HG02840 (cell line): ENCODE data around the gene ETS2.
"Not testable (repeated sequence)": the region's sequence is repeated elsewhere in the genome, so short reads cannot be mapped to it uniquely, and the experiment has no call there.

Experiments
- ATAC-seq: cut with Tn5 transposase; IDR thresholded peaks from one replicate; pipeline ENCODE4 v1.9.1; 2021; ENCODE audit warnings: mild to moderate bottlenecking, moderate library complexity, moderate number of reproducible peaks; ENCODE audit not compliant: unreplicated experiment, low FRiP score

ETS2 gene

DNA sequence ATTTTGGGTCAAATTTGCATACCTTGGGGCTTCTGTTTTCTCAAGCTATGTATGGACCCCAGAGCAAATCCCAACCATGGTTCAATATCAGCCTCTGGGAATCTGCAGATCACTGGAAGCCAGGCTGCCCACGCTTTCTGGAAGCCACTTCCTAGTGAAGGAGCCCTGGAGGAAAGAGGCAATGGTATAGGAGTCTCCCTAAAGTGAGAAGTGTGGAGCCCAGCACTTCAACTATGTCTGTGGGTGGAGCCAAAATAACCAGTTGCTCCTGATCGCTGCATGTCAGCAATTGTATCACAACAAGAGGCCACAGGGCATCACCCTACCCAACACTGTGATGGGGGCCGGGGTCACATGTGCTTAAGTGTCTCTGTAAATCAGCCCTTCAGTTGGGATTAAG lies 26.9 kb downstream of the ETS2 start:
- ATAC-seq, result no peak

DNA sequence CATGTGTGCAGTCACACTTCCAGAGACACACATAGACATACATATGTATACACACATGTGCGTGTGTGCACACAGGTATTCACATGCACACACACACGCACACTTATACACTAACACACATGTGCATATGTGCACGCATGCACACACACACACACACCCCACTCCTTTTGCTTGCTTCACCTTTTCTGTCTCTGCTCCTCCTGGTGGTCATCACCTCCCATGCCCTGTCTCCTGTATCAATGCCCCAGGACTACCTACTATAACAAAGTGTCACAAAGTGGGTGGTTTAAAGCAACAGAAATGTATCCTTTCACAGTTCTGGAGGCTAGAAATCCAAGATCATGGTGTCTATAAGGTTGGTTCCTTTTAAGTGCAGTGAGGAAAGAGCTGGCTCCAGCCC lies 27.4 kb downstream of the ETS2 start:
- ATAC-seq, result no peak

DNA sequence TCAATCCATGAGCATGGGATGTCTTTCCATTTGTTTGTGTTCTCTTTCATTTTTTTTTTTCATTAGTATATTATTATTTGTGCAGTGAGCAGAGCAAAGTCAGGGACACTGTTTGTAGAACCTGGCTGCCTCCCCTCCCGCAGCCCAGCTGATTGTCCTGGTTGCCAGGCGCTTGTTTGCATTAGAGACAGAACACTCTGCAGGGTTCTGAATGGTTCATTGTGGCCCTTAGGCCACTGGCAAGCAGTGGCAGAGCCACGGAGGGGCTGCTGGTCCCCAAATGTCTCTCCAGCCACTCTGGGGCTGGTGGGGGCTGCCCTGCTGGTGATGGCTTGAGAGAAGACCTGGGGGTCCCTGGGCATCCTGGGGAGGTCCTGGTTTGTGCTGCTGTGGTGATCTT lies 29.0 kb downstream of the ETS2 start:
- no peak for ATAC-seq

DNA sequence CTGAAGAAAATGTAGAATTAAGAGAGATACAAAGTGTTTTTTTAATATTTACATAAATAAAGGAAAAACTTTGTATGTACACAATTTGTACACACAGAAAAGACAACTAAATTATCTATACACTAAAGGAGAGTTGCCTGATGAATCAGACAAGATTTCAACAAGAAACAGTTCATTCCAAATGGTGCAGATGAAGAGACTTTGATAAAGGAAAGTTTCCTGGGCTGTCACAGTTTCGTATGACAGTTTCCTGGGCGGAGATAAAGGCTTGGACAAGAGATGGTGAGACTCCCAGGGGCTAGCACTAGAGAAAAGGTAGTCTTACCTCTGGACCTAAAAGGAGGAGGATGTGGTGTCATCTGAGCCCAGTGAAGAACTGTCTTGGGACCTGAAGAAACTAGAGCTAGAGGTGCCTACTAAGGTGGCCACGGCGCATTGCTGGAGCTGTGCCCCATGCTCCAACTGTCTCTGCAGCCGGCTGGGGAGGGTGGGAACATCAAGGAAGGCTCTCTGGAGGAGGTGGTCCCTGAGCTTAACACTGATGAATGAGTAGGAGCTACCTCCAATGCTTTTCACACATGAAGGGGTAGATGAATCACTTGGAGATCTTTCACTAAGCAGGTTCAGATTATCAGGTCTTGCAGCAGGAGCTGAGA lies 32.2 kb downstream of the ETS2 start:
- no peak for ATAC-seq

DNA sequence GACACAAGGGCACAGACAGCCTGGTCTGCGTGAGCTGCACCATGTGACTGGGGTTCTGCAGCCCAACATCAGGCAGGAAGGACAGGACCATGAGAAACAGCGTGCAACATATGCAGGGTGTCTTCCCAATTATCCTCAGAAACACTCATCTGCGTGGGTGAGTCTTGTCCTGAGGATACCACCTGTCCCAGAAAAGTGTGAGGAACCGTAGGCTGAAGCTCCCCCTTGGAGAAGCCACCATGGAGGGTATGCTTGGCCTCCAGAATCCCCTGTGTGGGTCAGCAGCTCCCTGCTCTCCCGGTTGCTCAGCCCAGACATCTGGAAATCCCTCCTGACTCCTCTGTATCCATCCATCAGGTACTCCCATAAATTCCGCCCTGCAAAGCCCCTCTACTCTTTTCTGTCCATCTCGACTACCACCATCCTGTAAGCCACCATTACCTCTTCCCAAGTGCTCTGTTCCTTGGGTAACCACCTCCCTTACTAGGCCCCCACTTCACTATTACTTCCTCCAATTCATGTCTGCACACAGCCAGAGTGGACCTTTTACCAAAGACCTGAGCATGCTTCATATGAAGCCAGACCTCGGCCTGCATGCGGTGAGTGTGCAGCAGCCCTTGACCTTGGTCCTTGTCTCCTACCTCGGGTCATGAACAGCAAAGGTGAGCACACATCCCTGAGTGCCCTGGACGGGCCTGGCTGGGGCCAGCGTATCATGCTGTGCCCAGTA lies 33.0 kb downstream of the ETS2 start:
- ATAC-seq, result no peak

DNA sequence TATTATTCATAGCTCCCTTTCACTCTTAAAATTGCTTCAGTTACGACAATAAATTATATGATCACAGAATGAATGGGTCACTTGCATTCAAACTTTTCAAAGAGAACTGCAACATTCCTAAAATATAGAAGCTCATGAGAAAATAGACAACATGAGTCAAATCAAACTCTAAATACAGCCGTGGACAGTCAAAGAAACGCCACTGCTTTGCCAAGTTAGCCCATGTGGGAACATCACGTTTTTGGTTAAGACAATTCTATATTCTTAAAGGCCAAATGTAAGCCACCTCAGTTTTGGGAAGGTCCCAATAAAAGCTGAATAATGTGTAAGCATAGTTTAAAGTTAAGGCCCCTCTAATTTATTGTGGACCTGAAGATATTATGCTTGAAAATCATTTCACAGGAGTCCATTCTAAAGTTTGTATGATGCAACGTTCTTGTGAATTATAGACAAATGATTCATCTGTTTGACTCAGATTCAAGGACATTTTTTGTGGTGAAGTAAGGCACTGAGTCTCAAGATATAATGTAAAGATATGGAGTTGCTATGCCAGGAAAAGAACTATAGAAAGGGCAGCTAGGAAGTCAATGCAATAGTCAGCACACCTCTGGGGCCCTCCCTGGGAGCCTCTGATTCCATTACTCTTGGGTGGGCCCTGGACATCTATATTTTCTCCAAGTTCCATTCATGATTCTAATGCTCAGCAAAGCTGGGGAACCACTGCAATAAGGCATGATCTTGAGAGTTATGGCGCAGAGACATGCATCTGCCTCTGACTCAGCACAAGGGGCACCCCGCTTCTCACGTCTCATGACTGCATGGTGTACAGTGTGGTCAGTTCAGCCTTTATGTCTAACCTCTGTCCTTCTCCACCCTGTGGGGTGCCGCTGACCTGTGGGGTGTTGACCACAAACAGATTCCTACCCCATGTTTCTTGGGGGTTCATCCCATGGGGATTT lies 33.9 kb downstream of the ETS2 start:
- no peak for ATAC-seq

DNA sequence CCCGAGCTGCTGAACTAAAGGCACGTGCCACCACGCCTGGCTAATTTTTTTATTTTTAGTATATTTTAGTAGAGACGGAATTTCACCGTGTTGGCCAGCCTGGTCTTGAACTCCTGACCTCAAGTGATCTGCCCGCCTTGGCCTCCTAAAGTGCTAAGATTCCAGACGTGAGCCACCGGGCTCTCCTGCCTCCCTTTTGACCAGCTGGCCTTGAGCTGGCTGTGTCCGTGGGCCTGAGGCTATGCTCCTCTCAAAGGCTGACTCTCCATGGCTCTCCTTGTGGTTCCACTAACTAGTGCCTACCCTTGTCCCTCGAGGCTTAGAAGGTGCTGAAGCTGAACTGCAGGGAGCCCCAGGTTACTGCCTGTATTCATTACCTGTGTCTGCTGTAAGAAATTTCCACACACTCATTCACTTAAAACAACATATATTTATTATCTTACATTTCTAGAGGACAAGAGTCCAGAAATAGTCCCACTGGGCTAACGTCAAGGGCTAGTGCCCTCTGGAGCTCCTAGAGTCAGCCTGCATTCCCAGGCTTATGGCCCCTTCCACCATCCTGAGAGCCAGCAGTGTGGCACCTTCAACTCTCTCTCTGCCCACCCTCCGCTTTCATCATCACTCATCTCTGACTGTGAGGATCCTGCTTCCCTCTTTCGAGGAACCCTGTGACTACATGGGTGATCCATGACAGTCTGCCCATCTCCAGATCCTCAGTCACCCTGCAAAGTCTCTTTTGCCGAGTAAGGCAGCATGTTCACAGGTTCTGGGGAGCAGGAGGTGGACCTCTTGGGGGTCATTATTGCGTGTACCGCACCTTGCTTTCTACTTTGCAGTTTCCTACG lies 34.9 kb downstream of the ETS2 start:
- ATAC-seq, result no peak

DNA sequence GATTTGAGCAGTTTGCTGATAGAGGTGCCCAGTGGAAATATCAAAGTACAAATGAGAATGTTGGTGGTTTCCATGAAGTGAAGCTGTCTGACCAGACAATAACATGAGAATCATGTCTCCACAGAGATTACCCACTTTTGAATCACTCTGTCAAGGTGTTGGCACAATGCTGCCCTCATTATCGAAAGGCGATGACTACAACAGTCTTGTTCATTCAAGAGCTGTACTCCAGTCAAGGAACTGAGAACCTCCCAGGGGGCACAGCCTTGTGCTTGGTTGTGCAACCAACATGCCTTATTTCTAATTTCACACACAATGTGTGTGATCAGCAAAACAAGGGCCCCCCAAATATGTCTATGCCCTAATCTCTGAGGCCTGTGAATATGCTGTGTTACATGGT lies 35.7 kb downstream of the ETS2 start:
- no peak for ATAC-seq

DNA sequence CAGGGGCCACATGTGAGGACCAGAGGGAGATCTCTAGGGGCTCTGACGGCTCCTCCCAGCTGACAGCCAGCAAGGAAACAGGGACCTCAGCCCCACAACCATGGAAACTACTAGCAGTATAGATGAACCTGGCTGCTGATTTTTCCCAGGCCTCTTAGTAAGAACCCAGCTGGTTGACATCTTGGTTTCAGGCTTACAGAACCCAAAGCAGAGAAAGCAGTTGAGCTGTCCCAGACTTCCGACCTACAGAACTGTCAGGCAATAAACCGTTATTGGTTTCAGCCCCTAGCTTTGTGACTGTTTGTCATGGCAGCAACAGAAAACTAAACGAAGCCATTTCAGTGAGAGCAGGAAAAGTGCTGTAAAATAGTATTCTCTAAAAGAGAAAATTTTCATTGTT lies 36.4 kb downstream of the ETS2 start:
- ATAC-seq, result no peak

DNA sequence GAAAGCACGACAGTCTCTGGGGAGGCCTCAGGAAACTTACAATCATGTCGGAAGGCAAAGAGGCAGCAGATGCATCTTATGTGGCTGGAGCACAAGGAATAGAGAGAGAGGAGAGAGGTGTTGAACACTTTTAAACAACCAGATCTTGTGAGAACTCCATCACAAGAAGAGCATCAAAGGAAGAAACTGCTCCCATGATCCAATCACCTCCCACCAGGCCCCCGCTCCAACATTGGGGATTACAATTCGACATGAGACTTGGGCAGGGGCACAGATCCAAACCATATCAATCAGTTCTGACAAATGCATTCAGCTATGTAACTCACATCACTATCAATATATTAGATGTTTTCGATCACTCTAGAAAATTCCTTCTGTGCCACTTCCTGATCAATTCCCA lies 37.6 kb downstream of the ETS2 start:
- ATAC-seq, result no peak

DNA sequence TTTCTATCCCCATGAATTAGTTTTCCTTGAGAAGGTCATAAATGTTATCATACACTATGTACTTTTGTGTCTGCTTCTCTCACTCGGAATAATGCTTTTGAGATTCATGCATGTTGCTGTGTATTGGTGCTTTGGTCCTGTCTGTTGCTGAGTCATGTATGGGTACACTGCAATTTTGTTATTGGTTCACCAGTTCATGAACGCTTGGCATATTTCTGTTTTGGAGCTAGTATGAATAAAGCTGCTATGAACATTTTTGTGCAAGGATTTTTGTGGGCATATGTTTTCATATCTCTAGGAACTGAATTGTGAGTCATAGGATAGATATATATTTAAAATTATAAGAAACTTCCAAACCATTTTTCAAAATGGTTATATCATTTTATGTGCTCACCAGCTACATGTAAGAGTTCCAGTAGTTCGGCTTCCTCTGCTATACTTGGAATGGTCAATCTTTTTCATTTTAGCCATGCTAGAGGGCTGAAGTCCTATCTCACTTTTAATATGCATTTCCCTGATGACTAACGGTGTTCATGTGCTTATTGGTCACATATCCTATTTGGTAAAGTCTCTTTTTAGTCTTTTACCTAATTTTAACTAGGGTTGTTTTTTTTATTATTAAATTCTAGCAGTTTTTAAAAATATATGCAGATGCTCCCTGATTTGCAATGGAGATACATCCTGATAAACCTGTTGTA lies 38.2 kb downstream of the ETS2 start:
- ATAC-seq, result no peak

DNA sequence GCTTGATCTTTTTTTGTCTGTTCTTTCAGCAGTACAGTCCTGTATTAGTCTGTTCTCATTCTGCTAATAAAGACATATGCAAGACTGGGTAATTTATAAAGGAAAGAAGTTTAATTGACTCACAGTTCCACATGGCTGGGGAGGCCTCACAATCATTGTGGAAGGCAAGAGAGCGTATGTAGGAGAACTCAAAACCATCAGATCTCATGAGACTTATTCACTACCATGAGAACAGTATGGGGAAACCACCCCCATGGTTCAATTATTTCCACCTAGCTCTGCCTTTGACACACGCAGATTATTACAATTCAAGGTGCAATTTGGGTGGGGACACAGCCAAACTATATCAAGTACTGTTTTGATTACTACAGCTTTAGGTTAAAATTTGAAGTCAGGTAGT lies 39.6 kb downstream of the ETS2 start:
- ATAC-seq, result not testable (repeated sequence)

DNA sequence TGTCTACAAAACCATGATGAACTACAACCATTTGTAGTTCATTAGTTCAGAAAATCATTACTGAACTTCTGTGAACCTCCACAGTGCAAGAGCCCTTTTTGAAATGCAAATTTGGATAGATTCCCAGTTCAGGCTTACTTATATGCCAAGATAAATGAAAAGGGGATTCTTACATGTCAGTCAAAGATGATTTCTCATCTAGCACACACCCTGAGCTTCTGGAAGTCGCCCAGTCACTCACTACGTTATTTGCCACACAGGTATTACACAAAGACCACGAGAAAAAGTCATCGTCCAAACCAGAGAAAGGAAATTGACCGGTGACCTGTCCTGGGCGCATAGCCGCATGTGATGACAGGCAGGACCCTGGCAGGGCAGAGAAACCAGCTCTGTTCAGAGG lies 41.8 kb downstream of the ETS2 start:
- ATAC-seq, result no peak

DNA sequence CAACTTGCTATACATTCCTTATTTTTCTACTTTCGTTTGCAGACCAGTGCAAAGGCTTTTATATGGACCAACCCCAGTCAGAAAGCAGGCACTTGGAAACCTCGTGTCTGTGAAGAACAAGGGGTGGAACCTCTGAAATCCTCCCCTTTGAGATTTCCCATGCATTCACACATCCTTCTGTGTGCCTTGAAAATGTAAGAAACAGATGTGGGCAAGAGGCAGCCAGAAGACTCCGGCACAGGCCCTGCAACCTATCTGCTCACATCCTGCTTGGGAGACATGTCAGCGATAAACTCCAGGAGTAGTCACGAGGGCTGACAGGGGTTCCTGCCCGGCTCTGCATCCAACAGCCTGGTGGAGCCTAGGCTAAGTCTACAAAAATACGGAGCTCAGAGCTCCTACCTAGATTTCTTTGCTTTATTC lies 42.5 kb downstream of the ETS2 start:
- no peak for ATAC-seq

DNA sequence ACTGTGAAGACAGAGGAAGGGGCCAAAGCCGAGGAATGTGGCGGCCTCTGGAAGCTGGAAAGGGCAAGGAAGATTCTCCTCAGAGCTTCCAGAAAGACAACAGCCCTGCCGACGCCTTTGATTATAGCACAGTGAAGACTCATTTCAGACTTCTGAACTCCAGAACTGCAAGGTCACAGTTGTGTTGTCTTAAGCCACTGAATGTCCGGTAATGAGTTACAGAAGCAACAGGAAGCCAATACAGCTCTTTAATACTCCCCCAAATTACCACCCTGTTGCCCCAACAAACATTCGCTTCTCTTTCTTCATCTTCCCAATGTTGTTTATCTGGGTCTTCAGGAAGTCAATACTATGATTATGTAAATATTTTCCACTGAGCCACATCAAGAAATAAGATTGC lies 44.0 kb downstream of the ETS2 start:
- ATAC-seq, result no peak

DNA sequence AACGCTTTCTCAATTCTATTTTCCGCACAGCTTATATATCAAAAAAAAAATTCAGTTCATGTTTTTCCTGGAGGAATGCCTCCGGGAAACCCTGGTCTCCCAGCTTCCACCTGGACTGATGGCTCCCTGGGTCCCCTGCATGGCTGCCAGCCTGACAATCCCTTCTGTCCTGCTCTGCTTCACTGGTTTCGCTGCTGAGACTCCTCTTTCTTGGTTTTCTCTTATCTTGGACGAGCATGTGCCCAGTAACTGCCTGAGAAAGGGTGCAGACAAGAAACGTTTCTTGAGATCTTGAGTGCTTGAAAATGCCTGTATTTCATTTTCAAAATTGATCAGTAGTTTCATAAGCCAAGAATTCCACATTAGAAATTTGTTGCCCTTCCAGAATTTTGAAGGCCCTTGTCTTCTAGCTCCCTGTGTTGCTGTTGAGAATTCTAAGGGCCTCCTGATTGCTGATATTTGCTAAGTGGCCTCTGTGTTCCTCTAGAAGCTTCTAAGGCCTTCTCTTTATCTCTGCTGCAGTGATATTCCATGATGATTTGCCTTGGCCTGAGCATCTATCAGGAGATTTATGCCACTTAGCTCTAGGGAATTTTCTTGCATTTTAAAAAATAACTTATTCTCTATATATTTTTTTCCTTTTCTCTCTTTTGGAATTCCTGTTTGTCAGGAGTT lies 44.7 kb downstream of the ETS2 start:
- no peak for ATAC-seq

DNA sequence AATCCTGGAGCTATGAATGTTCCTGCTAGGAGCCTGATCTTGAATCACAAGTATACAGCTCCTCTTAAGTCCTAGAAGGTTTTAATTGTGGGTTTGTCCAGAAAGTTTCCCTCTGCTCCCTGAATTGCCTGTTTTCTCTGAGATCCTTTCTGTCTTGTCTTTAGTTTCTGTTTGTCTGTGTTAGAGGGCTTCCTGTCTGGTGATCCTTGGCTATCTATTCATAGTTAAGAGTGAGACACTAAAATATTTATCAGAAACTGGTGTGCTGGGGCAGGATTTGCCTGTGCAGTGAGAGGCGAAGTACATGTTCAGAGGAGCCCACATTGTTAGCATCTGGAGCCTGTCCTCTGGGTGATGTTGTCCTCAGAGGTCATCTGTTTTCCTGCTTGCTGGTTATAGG lies 45.4 kb downstream of the ETS2 start:
- ATAC-seq, result no peak

DNA sequence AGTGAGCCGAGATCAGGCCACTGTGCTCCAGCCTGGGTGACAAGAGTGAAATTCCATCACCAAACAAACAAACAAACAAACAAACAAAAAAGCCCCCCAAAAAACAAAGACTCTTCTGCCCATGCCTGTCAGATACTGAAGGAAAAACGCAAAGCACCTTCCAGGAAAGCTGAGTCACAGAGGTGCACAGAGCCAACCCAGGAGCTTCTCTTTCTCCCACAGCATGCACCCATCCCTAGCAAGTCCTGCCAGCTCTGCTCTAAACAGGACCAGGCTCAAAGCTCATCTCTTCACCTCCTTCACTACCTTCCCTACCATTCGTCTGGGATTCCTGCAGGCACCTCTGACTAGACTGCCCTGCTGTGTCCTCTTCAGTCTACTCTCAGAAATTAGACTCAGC lies 46.5 kb downstream of the ETS2 start:
- no peak for ATAC-seq

DNA sequence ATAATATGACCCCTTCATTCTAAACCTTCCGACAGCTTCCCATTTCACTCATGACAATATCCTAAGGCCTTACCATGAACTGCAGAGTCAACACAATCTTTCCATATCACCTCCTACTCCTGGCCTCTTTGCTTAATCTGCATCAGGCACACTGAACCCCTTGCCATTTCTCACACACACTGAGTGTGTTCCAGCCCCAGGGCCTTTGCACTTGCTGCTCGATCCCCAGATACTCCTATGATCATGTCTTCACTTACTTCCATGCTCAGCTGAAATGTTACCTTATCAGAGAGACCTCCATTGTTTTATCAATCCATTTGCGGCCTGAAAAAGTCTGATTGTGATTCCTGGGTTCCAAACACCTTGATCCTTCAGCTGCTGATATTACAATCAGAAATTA lies 47.0 kb downstream of the ETS2 start:
- no peak for ATAC-seq
